SH-SY5Y (cell line): Measurements from ENCODE around the gene ATP8A2.

Experiments used
- GATA2 ChIP-seq: IDR thresholded peaks from 2 replicates; pipeline ENCODE4 v1.6.1; 2011; ENCODE audit warnings: mild to moderate bottlenecking, low read depth, low read length
- GATA3 ChIP-seq: IDR thresholded peaks from 2 replicates; pipeline ENCODE4 v1.6.1; 2011; ENCODE audit warnings: low read depth, mild to moderate bottlenecking, low read length, moderate library complexity

GRCh38 chr13:25756251-25756650 lies 384.5 kb downstream of the ATP8A2 start:
- TF ChIP-seq GATA2 (no peak), GATA3 (no peak)
